WERI-Rb-1 (cell line): ENCODE data around the gene RGL1.

Experiments
- DNase-seq: peaks from one replicate; pipeline ENCODE4 v3.0.0-alpha.2; 2020
- H3K27ac ChIP-seq: fragments of 250-450 bp; sonication (Bioruptor Pico); 2 replicates; pipeline ENCODE4 v1.5.1; 2020; ENCODE audit warnings: mild to moderate bottlenecking, moderate library complexity
- H3K27me3 ChIP-seq: fragments of 250-450 bp; sonication (Bioruptor Pico); 2 replicates; pipeline ENCODE4 v1.5.1; 2021; ENCODE audit warnings: mild to moderate bottlenecking, low read depth, moderate library complexity; ENCODE audit not compliant: insufficient read depth, severe bottlenecking
- H3K36me3 ChIP-seq: fragments of 250-450 bp; sonication (Bioruptor Pico); 2 replicates; pipeline ENCODE4 v1.5.1; 2020; ENCODE audit warnings: mild to moderate bottlenecking, moderate library complexity
- H3K4me3 ChIP-seq: 2 replicates; pipeline ENCODE4 v1.5.1; 2011; ENCODE audit warnings: low read depth, mild to moderate bottlenecking, control low read depth, low read length
- H3K9me3 ChIP-seq: fragments of 250-450 bp; sonication (Bioruptor Pico); 2 replicates; pipeline ENCODE4 v1.5.1; 2021; ENCODE audit warnings: mild to moderate bottlenecking, moderate library complexity; ENCODE audit not compliant: severe bottlenecking
- CTCF ChIP-seq: IDR thresholded peaks from 2 replicates; pipeline ENCODE4 v1.5.1; 2011; ENCODE audit warnings: low read depth, mild to moderate bottlenecking, control low read depth, inconsistent platforms, low read length

RGL1 gene

GRCh38 chr1:183953031-183953430 is 148.1 kb downstream of the RGL1 start:
- Histone ChIP-seq H3K27ac (no peak overlapping the region), H3K36me3 (no peaks in the 10 kb centered on the region), H3K27me3 (no peaks in the 10 kb centered on the region), H3K4me3 (no peak overlapping the region), H3K9me3 (no peaks in the 10 kb centered on the region)
- no peak for DNase-seq
- no peak for TF ChIP-seq CTCF

GRCh38 chr1:183954496-183954895 is 149.6 kb downstream of the RGL1 start:
- TF ChIP-seq CTCF, result no peak
- Histone ChIP-seq H3K36me3 (no peaks in the 10 kb centered on the region), H3K4me3 (no peak overlapping the region), H3K27ac (no peak overlapping the region), H3K9me3 (no peaks in the 10 kb centered on the region), H3K27me3 (no peaks in the 10 kb centered on the region)
- DNase-seq, result no peak

GRCh38 chr1:183956559-183957188 is 151.8 kb downstream of the RGL1 start:
- no peak for DNase-seq
- Histone ChIP-seq H3K27ac (no peak overlapping the region), H3K4me3 (no peak overlapping the region), H3K9me3 (no peaks in the 10 kb centered on the region), H3K27me3 (no peaks in the 10 kb centered on the region), H3K36me3 (no peaks in the 10 kb centered on the region)
- TF ChIP-seq CTCF, result no peak

- H3K4me3 ChIP-seq, result no peak overlapping the region
- no peaks in the 10 kb centered on the region for H3K36me3 ChIP-seq
- no peak for DNase-seq
- no peaks in the 10 kb centered on the region for H3K27me3 ChIP-seq
- no peak overlapping the region for H3K27ac ChIP-seq
- no peaks in the 10 kb centered on the region for H3K9me3 ChIP-seq
- no peak for TF ChIP-seq CTCF
Observed at GRCh38 chr1:183957216-183957830, 152.4 kb downstream of the RGL1 start.

- H3K36me3 ChIP-seq, result no peaks in the 10 kb centered on the region
- TF ChIP-seq CTCF, result no peak
- no peaks in the 10 kb centered on the region for H3K27me3 ChIP-seq
- no peak overlapping the region for H3K4me3 ChIP-seq
- DNase-seq, result no peak
- H3K9me3 ChIP-seq, result no peaks in the 10 kb centered on the region
- H3K27ac ChIP-seq, result no peak overlapping the region
Observed at GRCh38 chr1:183958958-183959357, 154.0 kb downstream of the RGL1 start.

GRCh38 chr1:183961132-183961531 is 156.2 kb downstream of the RGL1 start:
- no peaks in the 10 kb centered on the region for H3K36me3 ChIP-seq
- no peak overlapping the region for H3K27ac ChIP-seq
- H3K27me3 ChIP-seq, result no peaks in the 10 kb centered on the region
- DNase-seq, result no peak
- no peaks in the 10 kb centered on the region for H3K9me3 ChIP-seq
- no peak for TF ChIP-seq CTCF
- H3K4me3 ChIP-seq, result no peak overlapping the region
